Islet precursor cell (in vitro differentiated cells): ENCODE measurements around the gene PRDM10.
A peak's percentile ranks its signal among the peaks of the same experiment; 100 is the strongest.

ENCODE experiments used
- DNase-seq: peaks from one replicate; pipeline ENCODE4 v3.0.0-alpha.2; 2018

The PRDM10 gene

GRCh38 chr11:130008326-130008725 lies 5.7 kb upstream of the PRDM10 start:
- no peak for DNase-seq

- DNase-seq: no peak
Observed at GRCh38 chr11:130006929-130007328, 4.3 kb upstream of the PRDM10 start.

DNA sequence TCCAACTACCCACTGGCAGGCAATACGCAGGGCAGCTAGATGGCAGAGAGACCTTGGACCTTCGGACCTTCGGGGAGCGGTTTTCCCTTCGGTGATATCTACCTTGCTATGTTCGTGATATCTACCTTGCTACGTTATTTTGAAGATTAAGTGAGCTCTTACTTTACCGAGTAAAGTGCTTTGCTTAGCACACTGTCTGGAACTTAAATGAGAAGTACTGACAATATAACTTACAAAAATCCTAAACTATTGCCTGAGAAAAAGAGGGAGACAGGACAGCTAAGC lies 1.0 kb upstream of the PRDM10 start:
- no peak for DNase-seq

- DNase-seq: peak; percentile 97
Observed at GRCh38 chr11:130002846-130003716, 446 bp upstream of the PRDM10 start.

GRCh38 chr11:130001461-130002351 lies 929 bp downstream of the PRDM10 start:
- DNase-seq: no peak

GRCh38 chr11:130000552-130001176 lies 2.0 kb downstream of the PRDM10 start:
- no peak for DNase-seq

DNA sequence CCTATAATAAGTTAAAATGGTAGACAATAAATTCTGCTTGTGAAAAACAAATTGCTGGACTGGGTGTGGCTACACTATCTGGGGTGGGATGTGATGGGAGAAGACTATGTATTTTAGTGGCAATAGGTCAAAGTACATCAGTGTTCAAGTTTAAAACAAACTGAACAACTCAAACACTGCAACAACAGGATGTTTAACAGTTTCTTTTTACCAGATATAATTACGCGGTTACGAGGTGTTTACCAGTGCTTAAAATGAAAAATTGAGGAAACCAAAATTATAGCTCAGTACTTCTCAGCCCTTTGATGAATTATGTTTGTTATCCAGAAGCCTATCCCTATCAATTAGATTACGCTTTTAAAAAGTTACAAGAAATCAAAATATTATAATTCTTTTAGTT lies 3.2 kb downstream of the PRDM10 start:
- no peak for DNase-seq

GRCh38 chr11:129998905-129999304 lies 3.7 kb downstream of the PRDM10 start:
- no peak for DNase-seq

- DNase-seq: no peak
Observed at GRCh38 chr11:129998107-129998506, 4.5 kb downstream of the PRDM10 start.

DNA sequence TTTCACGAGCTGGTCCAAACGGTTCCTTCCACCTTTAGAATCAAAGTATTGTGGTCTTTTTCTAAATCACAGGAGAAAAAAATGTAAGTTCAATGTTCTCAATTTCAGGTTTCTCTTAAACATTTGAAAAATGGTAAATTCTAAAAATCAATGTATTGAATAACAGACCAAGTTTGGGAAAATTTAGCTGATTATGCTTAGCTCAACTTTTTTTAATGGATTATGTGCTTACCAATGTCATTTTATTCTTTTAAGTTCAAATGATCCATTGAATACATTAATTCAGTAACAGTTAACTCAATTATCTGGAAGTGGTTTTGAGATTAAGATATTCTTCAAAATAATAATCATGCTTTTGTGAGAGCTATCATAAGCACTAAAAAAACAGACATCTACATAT lies 5.1 kb downstream of the PRDM10 start:
- DNase-seq: no peak

DNA sequence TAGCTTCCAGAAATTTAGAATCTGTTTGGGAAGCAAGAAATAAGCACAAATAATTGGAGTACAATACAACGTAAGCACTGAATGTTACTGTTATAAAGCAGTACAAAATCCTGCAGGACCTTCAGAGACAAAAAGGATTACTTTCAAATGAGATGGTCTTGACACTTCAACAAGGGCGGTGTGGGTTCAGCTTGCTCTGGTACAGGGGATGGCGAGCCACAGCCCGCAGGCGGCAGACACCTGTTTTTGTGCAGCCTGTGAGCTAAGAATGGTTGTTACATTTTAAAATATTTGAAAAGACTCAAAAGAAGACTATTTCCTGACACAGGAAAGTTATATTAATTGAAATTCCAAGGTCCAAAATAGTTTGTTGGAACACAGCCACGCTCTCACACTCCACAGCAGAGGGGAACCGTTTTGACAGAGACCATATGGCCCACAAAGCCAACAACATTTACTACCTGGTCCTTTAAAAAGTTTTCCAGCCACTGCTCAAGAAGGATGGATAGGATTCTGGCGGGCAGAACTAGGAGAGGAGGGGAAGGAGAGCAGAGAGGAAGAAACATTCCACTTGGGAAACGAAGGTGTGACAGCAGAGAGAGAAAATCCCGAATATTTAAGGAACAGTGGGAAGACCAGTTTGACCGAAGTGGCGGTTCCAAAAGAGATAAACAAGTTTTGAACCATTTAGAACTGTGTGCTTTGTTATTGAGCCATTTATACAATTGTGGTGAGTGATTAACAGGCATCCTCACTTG lies 6.3 kb downstream of the PRDM10 start:
- no peak for DNase-seq

- no peak for DNase-seq
Observed at GRCh38 chr11:129995163-129995562, 7.5 kb downstream of the PRDM10 start.

DNA sequence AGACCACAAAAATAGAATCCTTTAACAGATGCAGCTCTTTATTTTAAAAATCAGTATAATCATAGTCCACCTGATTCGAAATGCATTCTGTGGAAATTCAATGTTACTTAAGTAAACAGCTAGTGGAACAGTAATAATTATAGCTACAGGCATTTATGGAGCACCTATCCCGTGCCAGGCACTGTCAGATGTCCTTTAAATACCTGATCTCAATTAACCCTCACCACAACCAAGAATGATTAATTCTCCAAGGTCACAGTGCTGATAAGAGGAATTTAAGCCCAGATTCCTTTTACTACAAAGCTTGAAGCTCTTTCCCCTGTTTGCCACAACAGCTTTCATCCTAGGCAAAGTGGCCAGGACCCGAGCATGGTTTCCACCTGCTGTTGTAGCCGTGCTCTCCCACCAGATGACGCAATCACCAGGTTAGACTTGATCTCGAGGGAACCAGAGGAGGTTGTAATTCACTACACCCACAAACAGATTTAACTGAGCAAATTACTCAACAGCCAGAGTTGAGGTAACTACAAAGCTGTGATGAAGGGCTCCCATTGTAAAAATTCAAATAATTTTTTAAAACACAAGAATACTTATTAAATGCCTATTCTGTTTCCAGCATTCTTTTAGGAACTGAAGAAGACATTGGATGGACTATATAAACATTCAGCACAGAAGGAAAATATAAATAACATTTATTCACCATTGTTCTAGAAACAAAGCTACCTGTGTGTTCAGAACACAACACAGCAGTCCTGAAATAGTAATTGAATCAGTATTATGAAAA lies 10.3 kb downstream of the PRDM10 start:
- DNase-seq: peak; percentile 78

GRCh38 chr11:129989149-129989813 lies 13.4 kb downstream of the PRDM10 start:
- DNase-seq: no peak

DNA sequence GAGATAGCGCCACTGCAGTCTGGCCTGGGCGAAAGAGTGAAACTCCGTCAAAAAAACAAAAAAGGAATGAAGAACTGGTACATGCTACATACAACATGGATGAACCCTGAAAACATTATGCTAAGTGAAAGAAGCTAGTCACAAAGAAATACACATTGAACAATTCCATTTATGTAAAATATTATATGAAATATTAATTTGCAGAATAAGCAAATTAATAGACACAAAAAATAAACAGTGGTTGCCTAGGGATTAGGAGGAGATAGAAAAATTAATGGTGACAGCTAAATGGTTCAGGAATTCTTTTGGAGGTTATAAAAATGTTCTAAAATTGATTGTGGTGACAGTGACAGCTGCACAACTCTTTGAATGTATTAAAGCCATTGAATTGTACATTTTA lies 14.7 kb downstream of the PRDM10 start:
- no peak for DNase-seq

GRCh38 chr11:129985823-129986222 lies 16.8 kb downstream of the PRDM10 start:
- no peak for DNase-seq

- no peak for DNase-seq
Observed at GRCh38 chr11:129980086-129980485, 22.5 kb downstream of the PRDM10 start.

DNA sequence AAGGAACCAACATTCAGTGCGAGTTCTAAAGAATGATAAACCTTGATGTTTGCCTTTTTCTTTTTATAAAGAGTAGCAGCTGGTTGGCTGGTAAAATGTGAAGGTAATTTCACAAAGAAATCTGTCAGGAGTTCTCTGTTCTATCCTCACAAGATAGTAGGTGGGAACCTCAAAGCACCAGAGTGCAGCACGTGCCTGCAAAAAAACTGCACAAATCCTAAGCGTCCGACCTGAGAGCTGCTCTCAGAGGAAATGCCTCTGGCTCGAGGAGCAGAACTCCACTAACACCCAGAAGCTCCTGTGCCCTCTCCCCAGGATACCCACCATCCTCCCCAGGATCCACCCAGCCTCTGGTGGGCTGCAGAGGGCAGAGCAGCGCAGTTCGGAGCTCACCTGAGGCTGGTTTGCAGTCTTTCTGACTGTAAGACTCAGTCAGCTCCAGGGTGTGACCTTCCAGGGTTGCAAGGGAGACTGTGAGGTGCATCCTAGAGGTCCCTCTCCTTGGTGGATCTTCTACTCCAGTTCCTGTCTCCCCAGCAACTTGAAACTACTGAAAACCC lies 23.5 kb downstream of the PRDM10 start:
- no peak for DNase-seq

DNA sequence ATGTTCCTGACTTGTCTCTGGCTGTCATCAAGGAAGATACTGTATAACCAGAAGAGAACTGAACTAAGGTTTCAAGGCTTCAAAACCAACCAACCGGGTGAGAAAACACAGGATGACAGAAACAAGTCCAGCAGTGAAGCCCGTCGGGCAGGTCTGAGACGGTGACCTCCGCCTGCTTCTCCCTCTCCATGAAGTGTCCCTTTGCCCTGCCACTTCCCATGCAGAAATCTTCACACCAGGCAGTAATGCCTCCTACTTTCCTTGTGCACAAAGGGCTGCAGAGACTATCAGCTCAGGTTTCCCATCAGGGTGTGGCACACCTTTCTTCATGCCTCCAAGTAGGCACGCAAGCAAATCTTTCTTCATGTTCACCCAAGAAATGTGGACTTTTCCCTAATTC lies 24.2 kb downstream of the PRDM10 start:
- DNase-seq: no peak

- no peak for DNase-seq
Observed at GRCh38 chr11:129976328-129976727, 26.3 kb downstream of the PRDM10 start.

GRCh38 chr11:129975543-129975942 lies 27.1 kb downstream of the PRDM10 start:
- no peak for DNase-seq
